H9 (cell line): Measurements from ENCODE around the gene TMPRSS2. TPM values are rescaled to one million over a fixed set of nuclear protein-coding genes. Genes with fewer than 3 reads are reported as not detected.

Experiments
- DNase-seq: peaks from one replicate; pipeline ENCODE4 v3.0.0-alpha.2; 2017
- H2AFZ ChIP-seq: one replicate; pipeline ENCODE4 v1.6.1; 2013; ENCODE audit warnings: mild to moderate bottlenecking, low read length, control low read depth, moderate library complexity
- H2AK5ac ChIP-seq: 2 replicates; pipeline ENCODE4 v1.6.1; 2013; ENCODE audit warnings: low read length, control low read depth, mixed read lengths; ENCODE audit not compliant: insufficient read length
- H2BK120ac ChIP-seq: one replicate; pipeline ENCODE4 v1.6.1; 2013; ENCODE audit warnings: low read depth, mild to moderate bottlenecking, low read length, control low read depth, inconsistent platforms; ENCODE audit not compliant: poor library complexity, severe bottlenecking
- H2BK12ac ChIP-seq: 2 replicates; pipeline ENCODE4 v1.6.1; 2013; ENCODE audit warnings: low read length, control low read depth, mixed read lengths, low read depth; ENCODE audit not compliant: insufficient read length
- H2BK15ac ChIP-seq: 2 replicates; pipeline ENCODE4 v1.6.1; 2013; ENCODE audit warnings: low read depth, low read length, control low read depth
- H2BK20ac ChIP-seq: one replicate; pipeline ENCODE4 v1.6.1; 2013; ENCODE audit warnings: low read depth, mild to moderate bottlenecking, low read length, control low read depth, inconsistent platforms; ENCODE audit not compliant: poor library complexity, severe bottlenecking
- H2BK5ac ChIP-seq: 2 replicates; pipeline ENCODE4 v1.6.1; 2013; ENCODE audit warnings: low read length, control low read depth, mixed read lengths; ENCODE audit not compliant: insufficient read length
- H3K14ac ChIP-seq: 2 replicates; pipeline ENCODE4 v1.6.1; 2013; ENCODE audit warnings: low read length, control low read depth; ENCODE audit not compliant: insufficient read depth
- H3K18ac ChIP-seq: 2 replicates; pipeline ENCODE4 v1.6.1; 2013; ENCODE audit warnings: low read depth, mild to moderate bottlenecking, mixed read lengths, low read length, control low read depth; ENCODE audit not compliant: insufficient read length
- H3K23ac ChIP-seq: 2 replicates; pipeline ENCODE4 v1.6.1; 2013; ENCODE audit warnings: low read length, control low read depth, mixed read lengths, low read depth; ENCODE audit not compliant: insufficient read length
- H3K23me2 ChIP-seq: 2 replicates; pipeline ENCODE4 v1.6.1; 2013; ENCODE audit warnings: low read depth, mild to moderate bottlenecking, mixed read lengths, low read length, control low read depth; ENCODE audit not compliant: insufficient read length, poor library complexity, severe bottlenecking
- H3K27ac ChIP-seq: 2 replicates; pipeline ENCODE4 v1.5.1; 2013; ENCODE audit warnings: low read length, control low read depth, mixed read lengths, low read depth; ENCODE audit not compliant: insufficient read length
- H3K27me3 ChIP-seq: 2 replicates; pipeline ENCODE4 v1.6.1; 2013; ENCODE audit warnings: low read length, control low read depth, inconsistent platforms; ENCODE audit not compliant: insufficient read depth
- H3K4ac ChIP-seq: 2 replicates; pipeline ENCODE4 v1.6.1; 2013; ENCODE audit warnings: low read depth, mild to moderate bottlenecking, control low read depth, inconsistent platforms, low read length, moderate library complexity
- H3K4me1 ChIP-seq: 2 replicates; pipeline ENCODE4 v1.6.1; 2013; ENCODE audit warnings: low read length, control low read depth, inconsistent platforms; ENCODE audit not compliant: insufficient read depth
- H3K4me2 ChIP-seq: 2 replicates; pipeline ENCODE4 v1.6.1; 2013; ENCODE audit warnings: low read length, control low read depth, mixed read lengths; ENCODE audit not compliant: insufficient read length, insufficient read depth
- H3K56ac ChIP-seq: 2 replicates; pipeline ENCODE4 v1.6.1; 2013; ENCODE audit warnings: low read depth, mild to moderate bottlenecking, mixed read lengths, low read length, control low read depth; ENCODE audit not compliant: insufficient read length
- H3K79me1 ChIP-seq: 2 replicates; pipeline ENCODE4 v1.6.1; 2013; ENCODE audit warnings: low read depth, mild to moderate bottlenecking, moderate library complexity, low read length, control low read depth, inconsistent platforms; ENCODE audit not compliant: insufficient read depth, poor library complexity, severe bottlenecking
- H3K79me2 ChIP-seq: 2 replicates; pipeline ENCODE4 v1.6.1; 2013; ENCODE audit warnings: low read length, control low read depth, inconsistent platforms; ENCODE audit not compliant: insufficient read depth
- H3K9ac ChIP-seq: 2 replicates; pipeline ENCODE4 v1.6.1; 2013; ENCODE audit warnings: low read length, control low read depth, mixed read lengths; ENCODE audit not compliant: insufficient read length; ENCODE audit errors: extremely low read depth
- H3K9me3 ChIP-seq: one replicate; pipeline ENCODE4 v1.6.1; 2013; ENCODE audit warnings: low read depth, low read length, inconsistent platforms; ENCODE audit not compliant: control insufficient read depth
- H3T11ph ChIP-seq: one replicate; pipeline ENCODE4 v1.6.1; 2013; ENCODE audit warnings: mild to moderate bottlenecking, low read length, control low read depth, inconsistent platforms
- H4K20me1 ChIP-seq: one replicate; pipeline ENCODE4 v1.6.1; 2013; ENCODE audit not compliant: control insufficient read depth, insufficient read length, insufficient read depth
- H4K5ac ChIP-seq: 2 replicates; pipeline ENCODE4 v1.6.1; 2013; ENCODE audit warnings: low read depth, mild to moderate bottlenecking, mixed read lengths, low read length, control low read depth; ENCODE audit not compliant: insufficient read length
- H4K8ac ChIP-seq: replicated peaks from 2 replicates; pipeline ENCODE4 v1.6.1; 2013; ENCODE audit warnings: low read length, control low read depth, mixed read lengths, low read depth; ENCODE audit not compliant: insufficient read length
- H4K91ac ChIP-seq: 2 replicates; pipeline ENCODE4 v1.6.1; 2013; ENCODE audit warnings: low read depth, mild to moderate bottlenecking, moderate library complexity, mixed read lengths, low read length, control low read depth; ENCODE audit not compliant: insufficient read length
- H3K27ac Mint-ChIP-seq, 3 experiments: 2 replicates in 2 of 3; 3 replicates in 1 of 3; pipeline ENCODE4 v1.8.0; 2020 to 2021; ENCODE audit warnings: mixed read lengths in 3 of 3, mild to moderate bottlenecking in 1 of 3, moderate library complexity in 1 of 3
- H3K27me3 Mint-ChIP-seq: 2 replicates; pipeline ENCODE4 v1.8.0; 2021; ENCODE audit warnings: low read depth, mild to moderate bottlenecking, moderate library complexity, mixed read lengths
- H3K36me3 Mint-ChIP-seq, 3 experiments: 2 replicates in 2 of 3; 3 replicates in 1 of 3; pipeline ENCODE4 v1.8.0; 2020 to 2021; ENCODE audit warnings: low read depth in 3 of 3, mixed read lengths in 3 of 3; ENCODE audit not compliant: insufficient read depth in 1 of 3
- H3K4me1 Mint-ChIP-seq, 2 experiments: 2 replicates each; pipeline ENCODE4 v1.8.0; 2020; ENCODE audit warnings: mixed read lengths in 2 of 2
- H3K4me3 Mint-ChIP-seq, 2 experiments: 2 replicates in 1 of 2; 3 replicates in 1 of 2; pipeline ENCODE4 v1.8.0; 2020 to 2021; ENCODE audit warnings: mild to moderate bottlenecking in 2 of 2, mixed read lengths in 2 of 2, moderate library complexity in 1 of 2
- H3K9me3 Mint-ChIP-seq, 2 experiments: 2 replicates in 1 of 2; 3 replicates in 1 of 2; pipeline ENCODE4 v1.8.0; 2020; ENCODE audit warnings: mild to moderate bottlenecking in 2 of 2, mixed read lengths in 2 of 2, moderate library complexity in 1 of 2
- CTCF ChIP-seq: fragments of 200-600 bp; sonication (generic); conservative IDR thresholded peaks from 3 replicates; pipeline ENCODE4 v1.8.0; 2021; ENCODE audit warnings: antibody characterized with exemption, mild to moderate bottlenecking
- WGBS: extraction: QIAGEN DNeasy Blood & Tissue Kit; methylation state at CpG from one replicate; pipeline ENCODE4 v1.1.7; 2013; ENCODE audit warnings: missing lambda C conversion rate, low lambda C conversion rate, mixed read lengths; ENCODE audit not compliant: insufficient read length; ENCODE audit errors: extremely low coverage; 5-methylcytosine and 5-hydroxymethylcytosine counted together
- total RNA-seq: library from RNA; stranded (reverse); gene quantifications from 2 replicates; pipeline ENCODE4 v1.2.1, GENCODE V29; 2021

TMPRSS2 gene
- total RNA-seq, 1 experiment from 2014 or later, result 12.1 TPM

GRCh38 chr21:41419921-41420862 lies 87.8 kb downstream of the TMPRSS2 start:
- no peak overlapping the region for H3K56ac ChIP-seq
- no peaks in the 10 kb centered on the region for H3K9me3 ChIP-seq
- H3K14ac ChIP-seq, result 0 out of 2 replicates have a peak overlapping the region, but pooled peaks have one; percentile 26
- H3K23me2 ChIP-seq, result no peaks in the 10 kb centered on the region
- no peak overlapping the region for H2BK15ac ChIP-seq
- H2BK5ac ChIP-seq, result no peak overlapping the region
- peaks cover 4% of the 10 kb centered on the region; the same call in 1 of the 2 replicates for H3K4me1 ChIP-seq
- H3K4me1 Mint-ChIP-seq, result peaks cover 31 to 36% of the 10 kb centered on the region in 2 experiments
- WGBS, result no CpG with 5 or more reads among the region's 54 CpGs
- H3K4ac ChIP-seq, result no peak overlapping the region
- no peak overlapping the region for H2BK12ac ChIP-seq
- H3K4me3 Mint-ChIP-seq, result peak overlapping the region; percentile 64 to 80
- no peaks in the 10 kb centered on the region for H3K79me1 ChIP-seq
- H4K8ac ChIP-seq, result no peak overlapping the region
- no peak overlapping the region for H3T11ph ChIP-seq
- H3K4me2 ChIP-seq, result peak overlapping the region; percentile 39
- H2AFZ ChIP-seq, result no peak overlapping the region
- no peaks in the 10 kb centered on the region for H4K20me1 ChIP-seq
- peaks cover 19% of the 10 kb centered on the region for H3K27me3 Mint-ChIP-seq
- H3K18ac ChIP-seq, result peak overlapping the region; percentile 1
- H4K91ac ChIP-seq, result no peak overlapping the region
- H2BK120ac ChIP-seq, result no peak overlapping the region
- H3K27me3 ChIP-seq, result no peaks in the 10 kb centered on the region
- H3K36me3 Mint-ChIP-seq, result peaks cover 0 to 13% (median 5%) of the 10 kb centered on the region in 3 experiments; a peak in 6 of 7 replicates
- DNase-seq, result peak; percentile 78
- H2BK20ac ChIP-seq, result no peak overlapping the region
- H3K27ac Mint-ChIP-seq, result peak overlapping the region in 2 of 3 experiments; percentile 65 to 81; a peak in 2 of 7 replicates
- H3K79me2 ChIP-seq, result no peaks in the 10 kb centered on the region
- no peak overlapping the region for H3K9ac ChIP-seq
- no peak overlapping the region for H2AK5ac ChIP-seq
- no peak overlapping the region for H4K5ac ChIP-seq
- TF ChIP-seq CTCF, result no peak
- H3K23ac ChIP-seq, result no peak overlapping the region
- no peak overlapping the region for H3K27ac ChIP-seq
- peaks cover 6 to 12% of the 10 kb centered on the region in 2 experiments for H3K9me3 Mint-ChIP-seq
